ENCODE measurements around the gene FAIM.

DNA sequence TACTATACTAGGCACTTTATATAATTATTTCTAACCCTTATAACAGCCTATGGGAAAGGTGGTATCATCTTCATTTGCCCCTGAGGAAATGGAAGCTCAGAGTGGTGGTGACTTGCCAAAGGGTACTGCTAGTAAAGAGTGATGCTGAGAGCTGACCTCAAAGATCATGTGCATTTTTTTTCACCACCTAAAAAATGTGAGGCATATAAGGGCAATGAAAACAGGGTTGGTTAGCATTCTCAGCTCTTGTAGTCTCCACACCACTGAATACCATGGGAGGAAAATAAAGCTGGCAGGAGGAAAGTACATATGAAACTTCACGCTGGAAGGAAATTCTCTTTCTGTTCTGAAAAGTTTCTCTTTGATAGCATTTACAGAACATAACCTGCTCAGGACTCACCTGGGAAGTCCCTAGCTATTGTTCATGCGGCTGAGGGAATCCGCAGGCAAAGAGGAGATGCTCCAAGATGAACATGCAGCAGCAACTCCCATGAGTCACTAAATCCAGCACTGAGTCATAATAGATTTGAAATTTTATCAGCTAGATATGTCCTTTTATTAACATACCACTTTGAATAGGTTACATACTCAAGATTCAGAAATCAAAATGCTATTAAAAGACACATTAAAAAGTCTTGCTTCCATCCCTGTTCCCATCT is 17.3 kb downstream of the FAIM start:
- no peak for TF ChIP-seq POLR2A (IDR thresholded peaks at IDR 0.05)
- TF ChIP-seq CTCF (IDR thresholded peaks at IDR 0.05) = no peak
